Gastrocnemius medialis (tissue), 4 donors: ENCODE data around the gene MS4A10.

ENCODE experiments used
- CTCF ChIP-seq, 5 experiments: fragments of 450-650 bp in 3 of 5; fragments of 200-600 bp in 2 of 5; sonication (generic) in 2 of 5; IDR thresholded peaks in 4 of 5; conservative IDR thresholded peaks in 1 of 5; 1 replicate in 4 of 5; 2 replicates in 1 of 5; pipeline ENCODE4 v1.5.1; 2016 to 2019; ENCODE audit warnings: antibody characterized with exemption in 5 of 5, mild to moderate bottlenecking in 3 of 5, moderate library complexity in 3 of 5
- POLR2A ChIP-seq, 2 donors: fragments of 450-650 bp; IDR thresholded peaks; one replicate each; pipeline ENCODE4 v1.6.1; 2017; ENCODE audit warnings: antibody characterized with exemption in 2 of 2, mild to moderate bottlenecking in 2 of 2, moderate library complexity in 2 of 2

- TF ChIP-seq CTCF (IDR thresholded peaks at IDR 0.05 in 4 of 5, conservative IDR thresholded peaks at IDR 0.05 in 1 of 5), result no peak
- TF ChIP-seq POLR2A (IDR thresholded peaks at IDR 0.05), result no peak
Measured at GRCh38 chr11:60754887-60755286, 30.2 kb upstream of the MS4A10 start.
